ENCODE data around the gene CREBRF.
"Not testable (repeated sequence)": the region's sequence is repeated elsewhere in the genome, so short reads cannot be mapped to it uniquely, and the experiment has no call there.

The CREBRF gene

GRCh38 chr5:173020643-173021042 is 35.5 kb upstream of the CREBRF start:
- no peak overlapping the region for H3K4me3 ChIP-seq (ENCODE audit: control insufficient read depth in 1 of 7, extremely low read depth in 1 of 7, insufficient read depth in 4 of 7, low read depth in 2 of 7, low read length in 6 of 7)
- H3K27me3 ChIP-seq (replicated peaks in 2 of 5; ENCODE audit: control insufficient read depth in 4 of 5, insufficient read depth in 5 of 5, low read length in 4 of 5) = no peaks in the 10 kb centered on the region
- no peak overlapping the region for H3K27ac ChIP-seq (ENCODE audit: insufficient read depth in 1 of 2, low read depth in 1 of 2, low read length in 2 of 2, poor library complexity in 1 of 2, severe bottlenecking in 2 of 2)
- H3K36me3 ChIP-seq (ENCODE audit: control insufficient read depth in 4 of 4, insufficient read depth in 4 of 4, low read length in 3 of 4) = peaks cover 10 to 36% (median 19%) of the 10 kb centered on the region in 4 experiments
- POLR2A ChIA-PET = no interaction called here
- H3K4me1 ChIP-seq (ENCODE audit: control extremely low read depth in 1 of 4, control insufficient read depth in 4 of 4, insufficient read depth in 4 of 4, low read length in 3 of 4) = peaks cover 0 to 5% (median 0%) of the 10 kb centered on the region in 4 experiments
- CTCF ChIA-PET = interaction anchor here (0.9 to 1.0 kb wide), 2 partner anchors 15 to 18 kb away, joined by 3 read pairs; no protein-coding TSS in a partner anchor
- WGBS (ENCODE audit: insufficient coverage) = 100% methylated on average over 9 of the region's 9 CpGs
- no peaks in the 10 kb centered on the region for H3K9me3 ChIP-seq (ENCODE audit: control extremely low read depth in 1 of 5, control insufficient read depth in 4 of 5, insufficient read depth in 2 of 5, low read depth in 1 of 5, low read length in 4 of 5)
- DNase-seq = no peak

DNA sequence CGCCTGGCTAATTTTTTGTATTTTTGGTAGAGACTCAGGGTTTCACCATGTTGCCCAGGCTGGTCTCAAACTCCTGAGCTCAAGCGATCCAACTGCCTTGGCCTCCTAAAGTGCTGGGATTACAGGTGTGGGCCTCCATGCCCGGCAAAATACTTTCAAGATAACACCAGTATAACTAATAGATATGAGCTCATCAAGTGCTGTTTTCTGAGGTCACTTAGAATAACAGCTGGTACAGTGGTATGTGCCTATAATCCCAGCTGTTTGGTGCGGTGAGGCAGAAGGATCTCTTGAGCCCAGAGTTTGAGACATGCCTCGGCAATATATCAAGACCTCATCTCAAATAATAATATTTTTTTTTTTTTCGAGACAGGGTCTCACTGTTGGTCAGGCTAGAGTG is 30.5 kb upstream of the CREBRF start:
- H3K27me3 ChIP-seq (replicated peaks in 2 of 5; ENCODE audit: control insufficient read depth in 4 of 5, insufficient read depth in 5 of 5, low read length in 4 of 5) = no peaks in the 10 kb centered on the region
- CTCF ChIA-PET = no interaction called here
- POLR2A ChIA-PET = interaction anchor here (0.5 kb wide), 1 partner anchor 45 kb away, joined by 3 read pairs; no protein-coding TSS in a partner anchor
- 100% methylated on average over 2 of the region's 6 CpGs for WGBS (ENCODE audit: insufficient coverage)
- H3K4me1 ChIP-seq (ENCODE audit: control extremely low read depth in 1 of 4, control insufficient read depth in 4 of 4, insufficient read depth in 4 of 4, low read length in 3 of 4) = peaks cover 4 to 24% (median 18%) of the 10 kb centered on the region in 4 experiments
- no peak for DNase-seq
- no peak overlapping the region for H3K4me3 ChIP-seq (ENCODE audit: control insufficient read depth in 1 of 7, extremely low read depth in 1 of 7, insufficient read depth in 4 of 7, low read depth in 2 of 7, low read length in 6 of 7)
- peaks cover 2 to 28% (median 16%) of the 10 kb centered on the region in 4 experiments for H3K36me3 ChIP-seq (ENCODE audit: control insufficient read depth in 4 of 4, insufficient read depth in 4 of 4, low read length in 3 of 4)
- H3K9me3 ChIP-seq (ENCODE audit: control extremely low read depth in 1 of 5, control insufficient read depth in 4 of 5, insufficient read depth in 2 of 5, low read depth in 1 of 5, low read length in 4 of 5) = no peaks in the 10 kb centered on the region
- no peak overlapping the region for H3K27ac ChIP-seq (ENCODE audit: insufficient read depth in 1 of 2, low read depth in 1 of 2, low read length in 2 of 2, poor library complexity in 1 of 2, severe bottlenecking in 2 of 2)

- 94% methylated on average over 6 of the region's 7 CpGs for WGBS (ENCODE audit: insufficient coverage)
- ChIA-PET CTCF (no interaction called here), POLR2A (no interaction called here)
- peaks cover 4 to 25% (median 18%) of the 10 kb centered on the region in 4 experiments for H3K4me1 ChIP-seq (ENCODE audit: control extremely low read depth in 1 of 4, control insufficient read depth in 4 of 4, insufficient read depth in 4 of 4, low read length in 3 of 4)
- no peak overlapping the region for H3K4me3 ChIP-seq (ENCODE audit: control insufficient read depth in 1 of 7, extremely low read depth in 1 of 7, insufficient read depth in 4 of 7, low read depth in 2 of 7, low read length in 6 of 7)
- peaks cover 0 to 11% (median 4%) of the 10 kb centered on the region in 4 experiments for H3K36me3 ChIP-seq (ENCODE audit: control insufficient read depth in 4 of 4, insufficient read depth in 4 of 4, low read length in 3 of 4)
- no peaks in the 10 kb centered on the region for H3K9me3 ChIP-seq (ENCODE audit: control extremely low read depth in 1 of 5, control insufficient read depth in 4 of 5, insufficient read depth in 2 of 5, low read depth in 1 of 5, low read length in 4 of 5)
- no peak overlapping the region for H3K27ac ChIP-seq (ENCODE audit: insufficient read depth in 1 of 2, low read depth in 1 of 2, low read length in 2 of 2, poor library complexity in 1 of 2, severe bottlenecking in 2 of 2)
- no peak for DNase-seq
- no peaks in the 10 kb centered on the region for H3K27me3 ChIP-seq (replicated peaks in 2 of 5; ENCODE audit: control insufficient read depth in 4 of 5, insufficient read depth in 5 of 5, low read length in 4 of 5)
These were observed 28.2 kb upstream of the CREBRF start for GRCh38 chr5:173027905-173028304.

- ChIA-PET CTCF (interaction anchor here (0.9 to 1.8 kb wide), 4 partner anchors 11 to 45 kb away, joined by 3 to 9 read pairs (median 4); partner anchors contain the start of gene ATP6V0E1), POLR2A (interaction anchor here (1.3 kb wide), 1 partner anchor 28 kb away, joined by 4 read pairs; no protein-coding TSS in a partner anchor)
- Histone ChIP-seq H3K27me3 (replicated peaks in 2 of 5; ENCODE audit: control insufficient read depth in 4 of 5, insufficient read depth in 5 of 5, low read length in 4 of 5) (no peaks in the 10 kb centered on the region), H3K27ac (ENCODE audit: insufficient read depth in 1 of 2, low read depth in 1 of 2, low read length in 2 of 2, poor library complexity in 1 of 2, severe bottlenecking in 2 of 2) (peak overlapping the region; percentile 55 to 86), H3K4me3 (ENCODE audit: control insufficient read depth in 1 of 7, extremely low read depth in 1 of 7, insufficient read depth in 4 of 7, low read depth in 2 of 7, low read length in 6 of 7) (peak overlapping the region in 3 of 7 experiments; percentile 15 to 56 (median 55)), H3K36me3 (ENCODE audit: control insufficient read depth in 4 of 4, insufficient read depth in 4 of 4, low read length in 3 of 4) (peaks cover 0 to 12% (median 2%) of the 10 kb centered on the region in 4 experiments), H3K4me1 (ENCODE audit: control extremely low read depth in 1 of 4, control insufficient read depth in 4 of 4, insufficient read depth in 4 of 4, low read length in 3 of 4) (peaks cover 4 to 30% (median 20%) of the 10 kb centered on the region in 4 experiments), H3K9me3 (ENCODE audit: control extremely low read depth in 1 of 5, control insufficient read depth in 4 of 5, insufficient read depth in 2 of 5, low read depth in 1 of 5, low read length in 4 of 5) (no peaks in the 10 kb centered on the region)
- WGBS (ENCODE audit: insufficient coverage) = 61% methylated on average over 3 of the region's 4 CpGs
- DNase-seq = no peak
These were observed 27.3 kb upstream of the CREBRF start for GRCh38 chr5:173028811-173029327.

DNA sequence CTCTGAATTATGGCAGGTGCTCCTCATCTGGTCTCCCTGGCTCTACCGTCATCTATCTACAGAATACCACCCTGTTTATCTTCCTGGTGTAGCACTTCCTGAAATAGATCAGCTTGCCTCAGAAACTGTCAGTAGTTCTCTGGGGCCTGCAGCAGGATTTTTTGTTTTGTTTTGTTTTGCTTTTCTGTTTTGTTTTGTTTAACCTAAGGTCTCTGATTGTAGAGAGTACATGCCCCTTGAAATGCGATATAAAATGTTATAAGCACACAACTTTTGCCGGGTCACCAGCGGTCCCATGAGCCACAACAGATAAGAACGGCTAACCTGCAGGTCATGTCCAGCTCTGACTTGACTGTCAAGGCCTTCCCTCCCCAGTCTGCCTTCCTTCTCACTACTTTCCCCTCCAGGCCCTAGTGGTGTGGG is 26.6 kb upstream of the CREBRF start:
- Histone ChIP-seq H3K36me3 (ENCODE audit: control insufficient read depth in 4 of 4, insufficient read depth in 4 of 4, low read length in 3 of 4) (peaks cover 0 to 16% (median 2%) of the 10 kb centered on the region in 4 experiments), H3K27ac (ENCODE audit: insufficient read depth in 1 of 2, low read depth in 1 of 2, low read length in 2 of 2, poor library complexity in 1 of 2, severe bottlenecking in 2 of 2) (peak overlapping the region; percentile 55 to 86), H3K4me1 (ENCODE audit: control extremely low read depth in 1 of 4, control insufficient read depth in 4 of 4, insufficient read depth in 4 of 4, low read length in 3 of 4) (peaks cover 4 to 37% (median 23%) of the 10 kb centered on the region in 4 experiments), H3K9me3 (ENCODE audit: control extremely low read depth in 1 of 5, control insufficient read depth in 4 of 5, insufficient read depth in 2 of 5, low read depth in 1 of 5, low read length in 4 of 5) (no peaks in the 10 kb centered on the region), H3K27me3 (replicated peaks in 2 of 5; ENCODE audit: control insufficient read depth in 4 of 5, insufficient read depth in 5 of 5, low read length in 4 of 5) (no peaks in the 10 kb centered on the region), H3K4me3 (ENCODE audit: control insufficient read depth in 1 of 7, extremely low read depth in 1 of 7, insufficient read depth in 4 of 7, low read depth in 2 of 7, low read length in 6 of 7) (peak overlapping the region in 4 of 7 experiments; percentile 5 to 56 (median 35))
- ChIA-PET POLR2A (interaction anchor here (1.3 kb wide), 1 partner anchor 28 kb away, joined by 4 read pairs; no protein-coding TSS in a partner anchor), CTCF (interaction anchor here (0.9 to 1.8 kb wide), 6 partner anchors 10 to 46 kb away, joined by 3 to 9 read pairs (median 3); partner anchors contain the start of gene ATP6V0E1)
- WGBS (ENCODE audit: insufficient coverage) = 29% methylated on average over 5 of the region's 5 CpGs
- DNase-seq = peak; percentile 50 to 80 (median 64)

DNA sequence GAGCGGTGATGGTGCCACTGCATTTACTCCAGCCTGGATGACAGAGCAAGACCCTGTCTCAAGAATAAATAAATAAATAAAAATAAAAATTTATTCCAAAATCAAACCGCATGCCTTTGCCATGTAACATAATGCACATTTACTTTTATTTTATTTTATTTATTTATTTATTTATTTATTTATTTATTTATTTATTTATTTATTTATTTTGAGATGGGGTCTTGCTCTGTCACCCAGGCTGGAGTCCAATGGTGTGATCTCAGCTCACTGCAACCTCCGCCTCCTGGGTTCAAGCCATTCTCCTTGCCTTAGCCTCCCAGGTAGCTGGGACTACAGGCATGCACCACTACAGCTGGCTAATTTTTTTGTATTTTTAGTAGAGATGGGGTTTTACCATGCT is 24.1 kb upstream of the CREBRF start:
- H3K27ac ChIP-seq (ENCODE audit: insufficient read depth in 1 of 2, low read depth in 1 of 2, low read length in 2 of 2, poor library complexity in 1 of 2, severe bottlenecking in 2 of 2); H3K9me3 ChIP-seq (ENCODE audit: control extremely low read depth in 1 of 5, control insufficient read depth in 4 of 5, insufficient read depth in 2 of 5, low read depth in 1 of 5, low read length in 4 of 5); DNase-seq; CTCF ChIA-PET; H3K4me3 ChIP-seq (ENCODE audit: control insufficient read depth in 1 of 7, extremely low read depth in 1 of 7, insufficient read depth in 4 of 7, low read depth in 2 of 7, low read length in 6 of 7); H3K27me3 ChIP-seq (replicated peaks in 2 of 5; ENCODE audit: control insufficient read depth in 4 of 5, insufficient read depth in 5 of 5, low read length in 4 of 5): not testable (repeated sequence)
- Histone ChIP-seq H3K36me3 (ENCODE audit: control insufficient read depth in 4 of 4, insufficient read depth in 4 of 4, low read length in 3 of 4) (peaks cover 0 to 27% (median under 1%) of the 10 kb centered on the region in 4 experiments), H3K4me1 (ENCODE audit: control extremely low read depth in 1 of 4, control insufficient read depth in 4 of 4, insufficient read depth in 4 of 4, low read length in 3 of 4) (peaks cover 12 to 62% (median 44%) of the 10 kb centered on the region in 4 experiments)
- WGBS (ENCODE audit: insufficient coverage) = 100% methylated on average over 1 of the region's 3 CpGs
- POLR2A ChIA-PET = interaction anchor here (0.5 to 1.1 kb wide), 2 partner anchors 18 to 44 kb away, joined by 3 read pairs; no protein-coding TSS in a partner anchor

DNA sequence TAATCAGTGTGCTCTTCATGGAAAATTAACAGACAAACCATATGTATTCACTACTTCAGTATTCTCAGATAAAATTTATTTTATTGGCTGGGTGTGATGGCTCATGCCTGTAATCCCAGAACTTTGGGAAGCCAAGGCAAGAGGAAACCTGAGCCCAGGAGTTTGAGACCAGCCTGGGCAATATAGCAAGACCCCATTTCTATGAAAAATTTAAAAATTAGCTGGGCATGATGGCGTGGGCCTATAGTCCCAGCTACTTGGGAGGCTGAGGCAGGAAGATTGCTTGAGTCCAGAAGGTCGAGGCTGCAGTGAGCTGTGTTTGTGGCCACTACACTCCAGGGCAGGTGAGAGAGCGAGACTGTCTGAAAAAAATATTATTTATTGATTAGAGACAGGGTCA is 23.4 kb upstream of the CREBRF start:
- POLR2A ChIA-PET = interaction anchor here (0.5 kb wide), 1 partner anchor 44 kb away, joined by 3 read pairs; no protein-coding TSS in a partner anchor
- peaks cover 12 to 66% (median 44%) of the 10 kb centered on the region in 4 experiments for H3K4me1 ChIP-seq (ENCODE audit: control extremely low read depth in 1 of 4, control insufficient read depth in 4 of 4, insufficient read depth in 4 of 4, low read length in 3 of 4)
- H3K4me3 ChIP-seq (ENCODE audit: control insufficient read depth in 1 of 7, extremely low read depth in 1 of 7, insufficient read depth in 4 of 7, low read depth in 2 of 7, low read length in 6 of 7) = no peak overlapping the region
- WGBS (ENCODE audit: insufficient coverage) = 100% methylated on average over 2 of the region's 3 CpGs
- H3K36me3 ChIP-seq (ENCODE audit: control insufficient read depth in 4 of 4, insufficient read depth in 4 of 4, low read length in 3 of 4) = peaks cover 0 to 25% (median under 1%) of the 10 kb centered on the region in 4 experiments
- no peak for DNase-seq
- H3K9me3 ChIP-seq (ENCODE audit: control extremely low read depth in 1 of 5, control insufficient read depth in 4 of 5, insufficient read depth in 2 of 5, low read depth in 1 of 5, low read length in 4 of 5) = no peaks in the 10 kb centered on the region
- H3K27ac ChIP-seq (ENCODE audit: insufficient read depth in 1 of 2, low read depth in 1 of 2, low read length in 2 of 2, poor library complexity in 1 of 2, severe bottlenecking in 2 of 2) = peak overlapping the region in 1 of 2 experiments; percentile 35
- H3K27me3 ChIP-seq (replicated peaks in 2 of 5; ENCODE audit: control insufficient read depth in 4 of 5, insufficient read depth in 5 of 5, low read length in 4 of 5) = no peaks in the 10 kb centered on the region
- CTCF ChIA-PET = interaction anchor here (1.2 to 1.4 kb wide), 3 partner anchors 10 to 31 kb away, joined by 3 to 4 read pairs (median 3); no protein-coding TSS in a partner anchor
